ENCODE results near the gene ANXA11. TPM values are rescaled to one million over a fixed set of nuclear protein-coding genes. Genes with fewer than 3 reads are reported as not detected.
A peak's percentile ranks its signal among the peaks of the same experiment; 100 is the strongest.

ANXA11 gene
- total and polyA plus RNA-seq, 9 of the 15 experiments (the other 6 are each of a cell fraction or from before 2014, with no cell fraction given), result 43.6 to 212 (median 109) TPM

DNA sequence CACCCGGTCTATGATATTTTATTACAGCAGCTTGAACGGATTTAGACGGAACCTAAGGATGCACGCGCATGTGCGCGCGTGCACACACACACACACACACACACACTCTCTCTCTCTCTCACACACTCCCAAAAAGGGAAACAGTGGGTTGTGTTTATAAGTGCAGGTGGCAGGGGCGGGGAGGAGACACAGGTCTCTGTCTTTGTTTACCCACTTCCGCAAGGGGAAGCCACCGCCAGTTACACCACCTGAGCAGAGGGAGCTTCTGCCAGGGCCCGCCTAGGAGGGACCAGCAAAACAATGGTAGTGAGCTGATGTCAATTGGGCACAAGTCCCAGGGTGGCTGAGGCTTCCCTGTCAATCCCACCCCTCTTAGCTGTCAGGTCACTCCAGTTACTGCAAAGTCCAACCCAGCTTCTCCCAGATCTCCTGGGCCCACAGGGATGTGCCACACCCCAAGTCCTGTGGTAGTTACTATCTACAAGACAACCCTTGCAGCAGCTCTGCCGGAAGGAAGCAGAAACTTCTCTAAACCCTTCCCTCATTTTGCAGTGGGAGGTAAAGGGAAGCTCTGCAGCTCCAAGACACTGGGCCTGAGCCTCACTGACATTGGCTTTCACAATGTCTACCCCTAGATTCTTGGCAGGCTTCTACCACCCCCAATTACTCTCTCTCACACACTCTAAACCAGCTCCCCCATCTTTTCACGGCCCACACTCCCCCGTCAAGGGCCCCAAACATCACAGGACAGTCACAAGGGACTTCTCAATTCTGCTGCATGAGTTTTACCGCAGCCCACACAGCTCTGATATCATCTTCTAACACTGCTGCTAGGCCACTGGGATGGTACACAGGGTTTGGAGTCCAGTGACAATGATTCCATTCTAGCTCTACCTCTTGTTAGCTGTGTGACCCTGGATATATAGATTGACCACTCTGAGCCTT, 17.6 kb downstream of the ANXA11 start (continued):
- TF ChIP-seq, protein P1, sequence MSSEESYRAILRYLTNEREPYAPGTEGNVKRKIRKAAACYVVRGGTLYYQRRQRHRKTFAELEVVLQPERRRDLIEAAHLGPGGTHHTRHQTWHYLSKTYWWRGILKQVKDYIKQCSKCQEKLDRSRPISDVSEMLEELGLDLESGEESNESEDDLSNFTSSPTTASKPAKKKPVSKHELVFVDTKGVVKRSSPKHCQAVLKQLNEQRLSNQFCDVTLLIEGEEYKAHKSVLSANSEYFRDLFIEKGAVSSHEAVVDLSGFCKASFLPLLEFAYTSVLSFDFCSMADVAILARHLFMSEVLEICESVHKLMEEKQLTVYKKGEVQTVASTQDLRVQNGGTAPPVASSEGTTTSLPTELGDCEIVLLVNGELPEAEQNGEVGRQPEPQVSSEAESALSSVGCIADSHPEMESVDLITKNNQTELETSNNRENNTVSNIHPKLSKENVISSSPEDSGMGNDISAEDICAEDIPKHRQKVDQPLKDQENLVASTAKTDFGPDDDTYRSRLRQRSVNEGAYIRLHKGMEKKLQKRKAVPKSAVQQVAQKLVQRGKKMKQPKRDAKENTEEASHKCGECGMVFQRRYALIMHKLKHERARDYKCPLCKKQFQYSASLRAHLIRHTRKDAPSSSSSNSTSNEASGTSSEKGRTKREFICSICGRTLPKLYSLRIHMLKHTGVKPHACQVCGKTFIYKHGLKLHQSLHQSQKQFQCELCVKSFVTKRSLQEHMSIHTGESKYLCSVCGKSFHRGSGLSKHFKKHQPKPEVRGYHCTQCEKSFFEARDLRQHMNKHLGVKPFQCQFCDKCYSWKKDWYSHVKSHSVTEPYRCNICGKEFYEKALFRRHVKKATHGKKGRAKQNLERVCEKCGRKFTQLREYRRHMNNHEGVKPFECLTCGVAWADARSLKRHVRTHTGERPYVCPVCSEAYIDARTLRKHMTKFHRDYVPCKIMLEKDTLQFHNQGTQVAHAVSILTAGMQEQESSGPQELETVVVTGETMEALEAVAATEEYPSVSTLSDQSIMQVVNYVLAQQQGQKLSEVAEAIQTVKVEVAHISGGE (CRISPR knock-in tag; IDR thresholded peaks at IDR 0.05), result peak in 1 of 3 experiments; percentile 82; a peak in 2 of 6 replicates
- TF ChIP-seq SIX5 (IDR thresholded peaks at IDR 0.05; ENCODE audit: borderline replicate concordance in 1 of 2, insufficient read depth in 1 of 2, low read depth in 1 of 2, low read length in 2 of 2) (no peak), ZNF584 (CRISPR knock-in tag; IDR thresholded peaks at IDR 0.05; ENCODE audit: low read depth) (no peak), MYC (IDR thresholded peaks at IDR 0.05; ENCODE audit: low read depth, low read length) (no peak), MYC (CRISPR knock-in tag; IDR thresholded peaks at IDR 0.05; ENCODE audit: borderline replicate concordance, low read depth) (no peak), ZNF311 (CRISPR knock-in tag; IDR thresholded peaks at IDR 0.05) (no peak), EHMT2 (IDR thresholded peaks at IDR 0.05) (peak; percentile 64)
- TF ChIP-seq, protein P2, sequence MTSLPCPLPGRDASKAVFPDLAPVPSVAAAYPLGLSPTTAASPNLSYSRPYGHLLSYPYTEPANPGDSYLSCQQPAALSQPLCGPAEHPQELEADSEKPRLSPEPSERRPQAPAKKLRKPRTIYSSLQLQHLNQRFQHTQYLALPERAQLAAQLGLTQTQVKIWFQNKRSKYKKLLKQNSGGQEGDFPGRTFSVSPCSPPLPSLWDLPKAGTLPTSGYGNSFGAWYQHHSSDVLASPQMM (CRISPR knock-in tag; IDR thresholded peaks at IDR 0.05), result no peak
- TF ChIP-seq, protein P3, sequence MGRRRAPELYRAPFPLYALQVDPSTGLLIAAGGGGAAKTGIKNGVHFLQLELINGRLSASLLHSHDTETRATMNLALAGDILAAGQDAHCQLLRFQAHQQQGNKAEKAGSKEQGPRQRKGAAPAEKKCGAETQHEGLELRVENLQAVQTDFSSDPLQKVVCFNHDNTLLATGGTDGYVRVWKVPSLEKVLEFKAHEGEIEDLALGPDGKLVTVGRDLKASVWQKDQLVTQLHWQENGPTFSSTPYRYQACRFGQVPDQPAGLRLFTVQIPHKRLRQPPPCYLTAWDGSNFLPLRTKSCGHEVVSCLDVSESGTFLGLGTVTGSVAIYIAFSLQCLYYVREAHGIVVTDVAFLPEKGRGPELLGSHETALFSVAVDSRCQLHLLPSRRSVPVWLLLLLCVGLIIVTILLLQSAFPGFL (CRISPR knock-in tag; IDR thresholded peaks at IDR 0.05), result no peak
- TF ChIP-seq, protein P4, sequence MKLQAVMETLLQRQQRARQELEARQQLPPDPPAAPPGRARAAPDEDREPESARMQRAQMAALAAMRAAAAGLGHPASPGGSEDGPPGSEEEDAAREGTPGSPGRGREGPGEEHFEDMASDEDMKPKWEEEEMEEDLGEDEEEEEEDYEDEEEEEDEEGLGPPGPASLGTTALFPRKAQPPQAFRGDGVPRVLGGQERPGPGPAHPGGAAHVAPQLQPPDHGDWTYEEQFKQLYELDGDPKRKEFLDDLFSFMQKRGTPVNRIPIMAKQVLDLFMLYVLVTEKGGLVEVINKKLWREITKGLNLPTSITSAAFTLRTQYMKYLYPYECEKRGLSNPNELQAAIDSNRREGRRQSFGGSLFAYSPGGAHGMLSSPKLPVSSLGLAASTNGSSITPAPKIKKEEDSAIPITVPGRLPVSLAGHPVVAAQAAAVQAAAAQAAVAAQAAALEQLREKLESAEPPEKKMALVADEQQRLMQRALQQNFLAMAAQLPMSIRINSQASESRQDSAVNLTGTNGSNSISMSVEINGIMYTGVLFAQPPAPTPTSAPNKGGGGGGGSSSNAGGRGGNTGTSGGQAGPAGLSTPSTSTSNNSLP (IDR thresholded peaks at IDR 0.05; ENCODE audit: borderline replicate concordance, low read depth, low read length), result no peak
- TF ChIP-seq, protein P5, sequence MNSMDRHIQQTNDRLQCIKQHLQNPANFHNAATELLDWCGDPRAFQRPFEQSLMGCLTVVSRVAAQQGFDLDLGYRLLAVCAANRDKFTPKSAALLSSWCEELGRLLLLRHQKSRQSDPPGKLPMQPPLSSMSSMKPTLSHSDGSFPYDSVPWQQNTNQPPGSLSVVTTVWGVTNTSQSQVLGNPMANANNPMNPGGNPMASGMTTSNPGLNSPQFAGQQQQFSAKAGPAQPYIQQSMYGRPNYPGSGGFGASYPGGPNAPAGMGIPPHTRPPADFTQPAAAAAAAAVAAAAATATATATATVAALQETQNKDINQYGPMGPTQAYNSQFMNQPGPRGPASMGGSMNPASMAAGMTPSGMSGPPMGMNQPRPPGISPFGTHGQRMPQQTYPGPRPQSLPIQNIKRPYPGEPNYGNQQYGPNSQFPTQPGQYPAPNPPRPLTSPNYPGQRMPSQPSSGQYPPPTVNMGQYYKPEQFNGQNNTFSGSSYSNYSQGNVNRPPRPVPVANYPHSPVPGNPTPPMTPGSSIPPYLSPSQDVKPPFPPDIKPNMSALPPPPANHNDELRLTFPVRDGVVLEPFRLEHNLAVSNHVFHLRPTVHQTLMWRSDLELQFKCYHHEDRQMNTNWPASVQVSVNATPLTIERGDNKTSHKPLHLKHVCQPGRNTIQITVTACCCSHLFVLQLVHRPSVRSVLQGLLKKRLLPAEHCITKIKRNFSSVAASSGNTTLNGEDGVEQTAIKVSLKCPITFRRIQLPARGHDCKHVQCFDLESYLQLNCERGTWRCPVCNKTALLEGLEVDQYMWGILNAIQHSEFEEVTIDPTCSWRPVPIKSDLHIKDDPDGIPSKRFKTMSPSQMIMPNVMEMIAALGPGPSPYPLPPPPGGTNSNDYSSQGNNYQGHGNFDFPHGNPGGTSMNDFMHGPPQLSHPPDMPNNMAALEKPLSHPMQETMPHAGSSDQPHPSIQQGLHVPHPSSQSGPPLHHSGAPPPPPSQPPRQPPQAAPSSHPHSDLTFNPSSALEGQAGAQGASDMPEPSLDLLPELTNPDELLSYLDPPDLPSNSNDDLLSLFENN (IDR thresholded peaks at IDR 0.05; ENCODE audit: low read depth in 2 of 2, low read length in 2 of 2), result no peak
- TF ChIP-seq, protein P6, sequence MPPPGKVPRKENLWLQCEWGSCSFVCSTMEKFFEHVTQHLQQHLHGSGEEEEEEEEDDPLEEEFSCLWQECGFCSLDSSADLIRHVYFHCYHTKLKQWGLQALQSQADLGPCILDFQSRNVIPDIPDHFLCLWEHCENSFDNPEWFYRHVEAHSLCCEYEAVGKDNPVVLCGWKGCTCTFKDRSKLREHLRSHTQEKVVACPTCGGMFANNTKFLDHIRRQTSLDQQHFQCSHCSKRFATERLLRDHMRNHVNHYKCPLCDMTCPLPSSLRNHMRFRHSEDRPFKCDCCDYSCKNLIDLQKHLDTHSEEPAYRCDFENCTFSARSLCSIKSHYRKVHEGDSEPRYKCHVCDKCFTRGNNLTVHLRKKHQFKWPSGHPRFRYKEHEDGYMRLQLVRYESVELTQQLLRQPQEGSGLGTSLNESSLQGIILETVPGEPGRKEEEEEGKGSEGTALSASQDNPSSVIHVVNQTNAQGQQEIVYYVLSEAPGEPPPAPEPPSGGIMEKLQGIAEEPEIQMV (tag; conservative IDR thresholded peaks at IDR 0.05; ENCODE audit: low read depth), result no peak

Data from K562 (cell line).